ENCODE results near the gene ANO10. TPM values are rescaled to one million over a fixed set of nuclear protein-coding genes. Genes with fewer than 3 reads are reported as not detected.

Gene ANO10
- total and polyA plus RNA-seq, 2 of the 8 experiments (the other 6 are each of a cell fraction or from before 2014, with no cell fraction given): 38.0 to 53.2 TPM

DNA sequence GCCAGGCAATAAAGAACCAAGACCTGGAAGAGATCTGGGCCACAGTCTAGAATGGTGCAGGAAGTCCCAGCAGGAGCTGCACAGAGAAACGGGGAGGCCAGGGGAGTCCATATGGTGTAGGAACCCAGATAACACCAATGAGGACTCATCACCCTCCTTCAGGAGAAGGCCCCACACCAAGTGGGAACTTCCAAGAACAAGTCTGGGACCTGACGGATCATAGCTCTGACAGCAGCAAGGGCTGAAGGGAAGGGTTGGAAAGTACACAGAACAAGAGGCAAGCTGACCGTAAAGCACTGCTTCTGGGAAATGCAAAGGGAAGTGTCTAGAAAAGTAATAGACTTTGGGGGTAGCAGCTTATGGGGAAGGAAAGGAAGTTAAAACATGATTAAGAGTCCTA lies 34.5 kb downstream of the ANO10 start (continued):
- TF ChIP-seq NANOG (IDR thresholded peaks at IDR 0.05; ENCODE audit: insufficient read depth, low read depth, low read length, poor library complexity, severe bottlenecking) (no peak), CTBP2 (IDR thresholded peaks at IDR 0.05; ENCODE audit: borderline replicate concordance, insufficient read depth, insufficient read length, low read length) (no peak), POLR2AphosphoS5 (IDR thresholded peaks at IDR 0.05; ENCODE audit: low read depth, low read length) (no peak), SP1 (IDR thresholded peaks at IDR 0.05; ENCODE audit: low read depth, low read length) (no peak), TCF12 (IDR thresholded peaks at IDR 0.05; ENCODE audit: low read depth, low read length) (no peak), RFX5 (IDR thresholded peaks at IDR 0.05; ENCODE audit: borderline replicate concordance, low read depth, low read length) (no peak), SAP30 (IDR thresholded peaks at IDR 0.05; ENCODE audit: insufficient read depth, insufficient replicate concordance, low read length) (no peak), TBP (IDR thresholded peaks at IDR 0.05; ENCODE audit: low read depth, low read length) (no peak)

Data from H1 (cell line).